Liver (tissue), 9 donors: ENCODE results near the gene HHAT. TPM values are rescaled to one million over a fixed set of nuclear protein-coding genes. Genes with fewer than 3 reads are reported as not detected.

Experiments
- DNase-seq: peaks from one replicate; pipeline ENCODE4 v3.0.0-alpha.2; 2017; ENCODE audit warnings: low spot score
- H3K27ac ChIP-seq, 2 donors: one replicate each; pipeline ENCODE4 v1.7.0; 2013; ENCODE audit warnings: inconsistent platforms in 2 of 2, low read length in 2 of 2, control low read depth in 1 of 2, low read depth in 1 of 2, mild to moderate bottlenecking in 1 of 2
- H3K27me3 ChIP-seq, 4 donors: one replicate each; pipeline versions ENCODE4 v1.6.1 to v1.7.0; 2013; ENCODE audit warnings: low read length in 3 of 4, inconsistent platforms in 1 of 4, mild to moderate bottlenecking in 1 of 4, moderate library complexity in 1 of 4; ENCODE audit not compliant: control insufficient read depth in 4 of 4, insufficient read depth in 4 of 4
- H3K36me3 ChIP-seq, 4 donors: one replicate each; pipeline versions ENCODE4 v1.6.1 to v1.7.0; 2013; ENCODE audit warnings: low read length in 3 of 4, mild to moderate bottlenecking in 3 of 4, low read depth in 1 of 4, moderate library complexity in 1 of 4; ENCODE audit not compliant: control insufficient read depth in 4 of 4, insufficient read depth in 3 of 4
- H3K4me1 ChIP-seq, 4 donors: one replicate each; pipeline versions ENCODE4 v1.6.1 to v1.7.0; 2013; ENCODE audit warnings: low read length in 3 of 4, mild to moderate bottlenecking in 3 of 4, moderate library complexity in 1 of 4; ENCODE audit not compliant: control insufficient read depth in 4 of 4, insufficient read depth in 4 of 4
- H3K4me3 ChIP-seq, 3 donors: one replicate each; pipeline versions ENCODE4 v1.6.1 to v1.7.0; 2013; ENCODE audit warnings: low read length in 3 of 3, control low read depth in 1 of 3, low read depth in 1 of 3, mild to moderate bottlenecking in 1 of 3
- H3K9ac ChIP-seq, 2 donors: one replicate each; pipeline ENCODE4 v1.7.0; 2013; ENCODE audit warnings: low read length in 2 of 2, mild to moderate bottlenecking in 2 of 2, moderate library complexity in 2 of 2, control low read depth in 1 of 2, low read depth in 1 of 2
- H3K9me3 ChIP-seq, 4 donors: one replicate each; pipeline versions ENCODE4 v1.6.1 to v1.7.0; 2013; ENCODE audit warnings: low read length in 3 of 4; ENCODE audit not compliant: control insufficient read depth in 4 of 4
- CTCF ChIP-seq: fragments of 150-350 bp; IDR thresholded peaks from 2 replicates; pipeline ENCODE4 v1.5.1; 2017; ENCODE audit warnings: improper control_type of control experiment, low read depth, low read length; ENCODE audit not compliant: missing input control
- EGR1 ChIP-seq, 2 donors: IDR thresholded peaks; 2 replicates each; pipeline ENCODE4 v1.6.1; 2016 to 2018; ENCODE audit warnings: antibody characterized with exemption in 2 of 2, low read depth in 2 of 2
- FOXA1 ChIP-seq: IDR thresholded peaks from 2 replicates; pipeline ENCODE4 v1.6.1; 2016; ENCODE audit warnings: antibody characterized with exemption
- FOXA2 ChIP-seq: IDR thresholded peaks from 2 replicates; pipeline ENCODE4 v1.6.1; 2016; ENCODE audit warnings: antibody characterized with exemption
- GABPA ChIP-seq, 2 donors: IDR thresholded peaks in 1 of 2; conservative IDR thresholded peaks in 1 of 2; 2 replicates each; pipeline ENCODE4 v1.6.1; 2016; ENCODE audit warnings: antibody characterized with exemption in 2 of 2, mild to moderate bottlenecking in 1 of 2, moderate library complexity in 1 of 2
- HNF4A ChIP-seq, 2 donors: conservative IDR thresholded peaks; 2 replicates each; pipeline ENCODE4 v1.6.1; 2016; ENCODE audit warnings: antibody characterized with exemption in 2 of 2, mild to moderate bottlenecking in 2 of 2
- HNF4G ChIP-seq: IDR thresholded peaks from 2 replicates; pipeline ENCODE4 v1.6.1; 2016; ENCODE audit warnings: antibody characterized with exemption
- JUND ChIP-seq, 2 donors: IDR thresholded peaks; 2 replicates each; pipeline ENCODE4 v1.6.1; 2016; ENCODE audit warnings: antibody characterized with exemption in 2 of 2
- MAX ChIP-seq: IDR thresholded peaks from 2 replicates; pipeline ENCODE4 v1.6.1; 2016; ENCODE audit warnings: antibody characterized with exemption
- NR2F2 ChIP-seq: IDR thresholded peaks from 2 replicates; pipeline ENCODE4 v1.6.1; 2016; ENCODE audit warnings: antibody characterized with exemption
- RAD21 ChIP-seq, 2 donors: IDR thresholded peaks; 2 replicates each; pipeline ENCODE4 v1.6.1; 2016; ENCODE audit warnings: antibody characterized with exemption in 2 of 2, mild to moderate bottlenecking in 2 of 2
- REST ChIP-seq: IDR thresholded peaks from 2 replicates; pipeline ENCODE4 v1.6.1; 2016; ENCODE audit warnings: antibody characterized with exemption, mild to moderate bottlenecking
- RXRA ChIP-seq, 2 donors: IDR thresholded peaks; 2 replicates each; pipeline ENCODE4 v1.6.1; 2017 to 2018; ENCODE audit warnings: antibody characterized with exemption in 2 of 2, mild to moderate bottlenecking in 1 of 2
- SP1 ChIP-seq: IDR thresholded peaks from 2 replicates; pipeline ENCODE4 v1.6.1; 2018; ENCODE audit warnings: antibody characterized with exemption, mild to moderate bottlenecking
- TAF1 ChIP-seq: conservative IDR thresholded peaks from 2 replicates; pipeline ENCODE4 v1.6.1; 2016; ENCODE audit warnings: antibody characterized with exemption, mild to moderate bottlenecking
- YY1 ChIP-seq: IDR thresholded peaks from 2 replicates; pipeline ENCODE4 v1.6.1; 2016; ENCODE audit warnings: antibody characterized with exemption, mild to moderate bottlenecking
- WGBS: extraction: QIAGEN DNeasy Blood & Tissue Kit; methylation state at CpG from one replicate; pipeline ENCODE4 v1.1.7; 2013; 5-methylcytosine and 5-hydroxymethylcytosine counted together
- polyA plus RNA-seq, 2 donors: library from polyadenylated mRNA; stranded (reverse) in 1 of 2; unstranded in 1 of 2; fragments of 200-250 nt in 1 of 2; fragments of >200 nt in 1 of 2; fragmentation: Nextera tagmentation in 1 of 2; extraction: Ambion mirVana in 1 of 2; gene quantifications; one replicate each; pipeline versions ENCODE4 v1.2.1 to v1.2.3, GENCODE V29; 2013 to 2015
- total RNA-seq, 2 donors: library from RNA; depleted of rRNA; stranded (reverse); fragments of >200 nt; gene quantifications; one replicate each; pipeline ENCODE4 v1.2.3, GENCODE V29; 2014
- TF ChIP-seq, protein P1 (sequence below): IDR thresholded peaks from 2 replicates; pipeline ENCODE4 v1.6.1; 2016; ENCODE audit warnings: antibody characterized with exemption
- TF ChIP-seq, protein P2 (sequence below): IDR thresholded peaks from 2 replicates; pipeline ENCODE4 v1.6.1; 2016; ENCODE audit warnings: antibody characterized with exemption
- donor health status: healthy.
- donor health status: healthy.
- donor health status: healthy.
- donor health status: healthy.
- donor health status: healthy.

The HHAT gene
- total and polyA plus RNA-seq, 4 donors, result 1.3 to 2.2 (median 1.6) TPM

DNA sequence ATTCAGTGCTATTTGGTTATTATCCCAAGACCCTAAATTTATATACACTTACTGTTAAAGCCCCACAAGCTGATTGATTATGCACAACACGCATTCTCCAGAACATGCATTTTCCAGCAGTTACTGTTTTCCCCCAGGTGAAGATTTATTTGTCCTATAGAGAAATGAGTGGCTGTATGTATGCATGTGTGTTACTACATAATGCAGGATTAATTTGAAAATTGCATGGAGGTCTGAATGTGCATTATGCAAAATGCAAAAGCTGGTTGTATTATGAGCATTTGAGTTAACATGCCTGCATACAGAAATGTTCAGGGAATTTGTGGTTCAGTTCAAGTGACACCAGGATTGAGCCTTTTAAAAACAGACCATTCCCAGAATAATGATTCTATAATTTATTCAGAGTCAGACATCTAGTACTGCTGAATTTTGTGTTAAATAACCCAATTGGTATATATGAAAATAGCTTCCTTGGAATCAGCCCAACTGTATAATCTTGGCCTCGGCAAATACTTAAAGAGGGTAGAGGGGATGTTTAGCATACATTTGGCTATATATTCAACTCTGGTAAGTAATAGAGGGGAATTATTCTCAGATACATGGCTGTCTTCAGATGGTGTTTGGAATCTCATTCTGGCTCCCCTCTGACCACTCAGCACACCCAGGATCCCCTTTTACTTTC lies 320.0 kb downstream of the HHAT start:
- WGBS, result 75% methylated on average over 2 of the region's 2 CpGs
- peaks cover 0 to 2% (median 0%) of the 10 kb centered on the region in 4 donors for H3K4me1 ChIP-seq
- TF ChIP-seq GABPA (IDR thresholded peaks at IDR 0.05 in 1 of 2, conservative IDR thresholded peaks at IDR 0.05 in 1 of 2) (no peak), RAD21 (IDR thresholded peaks at IDR 0.05) (no peak), CTCF (no peak)
- TF ChIP-seq, protein P1, sequence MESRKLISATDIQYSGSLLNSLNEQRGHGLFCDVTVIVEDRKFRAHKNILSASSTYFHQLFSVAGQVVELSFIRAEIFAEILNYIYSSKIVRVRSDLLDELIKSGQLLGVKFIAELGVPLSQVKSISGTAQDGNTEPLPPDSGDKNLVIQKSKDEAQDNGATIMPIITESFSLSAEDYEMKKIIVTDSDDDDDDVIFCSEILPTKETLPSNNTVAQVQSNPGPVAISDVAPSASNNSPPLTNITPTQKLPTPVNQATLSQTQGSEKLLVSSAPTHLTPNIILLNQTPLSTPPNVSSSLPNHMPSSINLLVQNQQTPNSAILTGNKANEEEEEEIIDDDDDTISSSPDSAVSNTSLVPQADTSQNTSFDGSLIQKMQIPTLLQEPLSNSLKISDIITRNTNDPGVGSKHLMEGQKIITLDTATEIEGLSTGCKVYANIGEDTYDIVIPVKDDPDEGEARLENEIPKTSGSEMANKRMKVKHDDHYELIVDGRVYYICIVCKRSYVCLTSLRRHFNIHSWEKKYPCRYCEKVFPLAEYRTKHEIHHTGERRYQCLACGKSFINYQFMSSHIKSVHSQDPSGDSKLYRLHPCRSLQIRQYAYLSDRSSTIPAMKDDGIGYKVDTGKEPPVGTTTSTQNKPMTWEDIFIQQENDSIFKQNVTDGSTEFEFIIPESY, result no peak
- no peaks in the 10 kb centered on the region for H3K9me3 ChIP-seq
- H3K4me3 ChIP-seq, result no peak overlapping the region
- DNase-seq, result no peak
- no peaks in the 10 kb centered on the region for H3K27me3 ChIP-seq
- no peak overlapping the region for H3K9ac ChIP-seq
- H3K36me3 ChIP-seq, result no peaks in the 10 kb centered on the region
- H3K27ac ChIP-seq, result no peak overlapping the region

DNA sequence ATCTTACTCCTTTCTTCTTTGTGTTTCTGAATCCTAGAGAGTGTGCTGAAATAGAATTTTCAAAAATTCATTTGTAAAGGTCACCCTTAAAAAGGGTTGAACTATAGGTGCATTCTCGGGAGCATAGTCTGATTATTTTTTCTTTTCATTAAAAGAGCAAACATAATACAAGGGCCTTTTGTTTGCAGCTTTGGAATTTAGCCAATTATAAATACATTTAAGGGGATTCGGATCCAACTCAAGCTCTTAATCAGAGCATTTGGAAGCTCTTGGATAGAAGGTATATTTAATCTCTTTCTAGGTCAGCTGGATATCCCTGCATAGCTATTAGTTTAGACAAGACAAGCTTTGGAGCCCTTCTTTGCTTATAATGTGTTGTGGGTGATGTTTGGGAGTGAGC lies 321.7 kb downstream of the HHAT start:
- WGBS, result 82% methylated on average over 2 of the region's 2 CpGs

DNA sequence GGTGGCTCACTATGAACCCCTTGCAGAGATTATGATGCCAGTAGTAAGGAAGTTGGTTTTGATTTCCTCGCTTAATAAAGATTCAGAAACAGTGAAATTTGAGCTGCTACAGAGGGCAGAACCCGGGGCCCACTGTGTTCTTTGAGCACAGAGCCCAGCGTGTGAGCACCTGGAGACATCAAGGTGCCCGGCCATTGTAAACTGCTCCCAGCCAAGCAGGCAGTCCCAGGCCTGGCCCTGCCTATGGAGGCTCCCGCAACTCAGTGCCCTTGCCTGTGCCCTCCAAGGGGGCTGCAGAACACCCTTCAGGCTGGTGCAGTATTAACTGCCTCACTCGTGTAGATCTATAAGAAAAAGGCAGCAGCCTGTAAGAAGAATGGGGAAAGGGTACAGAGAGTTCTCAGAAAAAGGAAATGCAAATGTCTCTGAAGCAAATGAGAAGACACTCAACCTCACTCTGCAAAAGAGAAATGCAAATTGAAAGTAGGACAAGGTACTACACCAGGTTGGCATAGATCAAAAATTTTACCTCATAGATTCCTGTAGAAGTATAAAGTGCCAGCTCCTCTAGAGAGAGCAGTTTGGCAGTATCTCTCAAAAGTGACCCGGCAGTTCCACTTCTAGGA lies 323.7 kb downstream of the HHAT start:
- DNase-seq, result no peak
- Histone ChIP-seq H3K9ac (no peak overlapping the region), H3K27ac (no peak overlapping the region)
- TF ChIP-seq FOXA2, result no peak
- TF ChIP-seq, protein P2, sequence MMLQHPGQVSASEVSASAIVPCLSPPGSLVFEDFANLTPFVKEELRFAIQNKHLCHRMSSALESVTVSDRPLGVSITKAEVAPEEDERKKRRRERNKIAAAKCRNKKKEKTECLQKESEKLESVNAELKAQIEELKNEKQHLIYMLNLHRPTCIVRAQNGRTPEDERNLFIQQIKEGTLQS, result no peak
- TF ChIP-seq YY1, result no peak
- TF ChIP-seq HNF4A (conservative IDR thresholded peaks at IDR 0.05), result no peak
- TF ChIP-seq REST, result no peak
- TF ChIP-seq FOXA1, result no peak
- TF ChIP-seq JUND (IDR thresholded peaks at IDR 0.05), result no peak
- TF ChIP-seq SP1, result no peak
- TF ChIP-seq MAX, result no peak
- no peak for TF ChIP-seq HNF4G
- no peak for TF ChIP-seq NR2F2
- TF ChIP-seq RAD21 (IDR thresholded peaks at IDR 0.05), result no peak
- no peak for TF ChIP-seq RXRA (IDR thresholded peaks at IDR 0.05)
- no peak for TF ChIP-seq EGR1 (IDR thresholded peaks at IDR 0.05; ENCODE audit: low read depth in 2 of 2)
- TF ChIP-seq TAF1, result no peak

More for the DNA sequence above, 321.7 kb downstream of the HHAT start:
- no peaks in the 10 kb centered on the region for H3K36me3 ChIP-seq
- DNase-seq, result no peak
- no peaks in the 10 kb centered on the region for H3K9me3 ChIP-seq
- H3K27me3 ChIP-seq, result no peaks in the 10 kb centered on the region
- no peak overlapping the region for H3K27ac ChIP-seq
- TF ChIP-seq JUND (IDR thresholded peaks at IDR 0.05), result no peak
- peaks cover 0 to 2% (median 0%) of the 10 kb centered on the region in 4 donors for H3K4me1 ChIP-seq
- H3K9ac ChIP-seq, result no peak overlapping the region
- no peak overlapping the region for H3K4me3 ChIP-seq

More for the DNA sequence above, 323.7 kb downstream of the HHAT start:
- H3K4me3 ChIP-seq, result no peak overlapping the region
- H3K9me3 ChIP-seq, result no peaks in the 10 kb centered on the region
- WGBS, result 93% methylated on average over 7 of the region's 7 CpGs
- H3K27me3 ChIP-seq, result no peaks in the 10 kb centered on the region
- H3K4me1 ChIP-seq, result no peaks in the 10 kb centered on the region
- H3K36me3 ChIP-seq, result no peaks in the 10 kb centered on the region
